Fibroblast of villous mesenchyme (primary cell): ENCODE data around the gene ZNF276. TPM values are rescaled to one million over a fixed set of nuclear protein-coding genes. Genes with fewer than 3 reads are reported as not detected.

ENCODE experiments used
- DNase-seq: peaks from one replicate; pipeline ENCODE4 v3.0.0-alpha.2; 2010; ENCODE audit warnings: low read depth
- H3K4me3 ChIP-seq: 2 replicates; pipeline ENCODE4 v1.5.1; 2011; ENCODE audit warnings: low read depth, mild to moderate bottlenecking, low read length
- total RNA-seq: library from RNA; depleted of rRNA; stranded (reverse); fragments of >200 nt; gene quantifications from 2 replicates; pipeline ENCODE4 v1.2.3, GENCODE V29; 2012
- TF ChIP-seq, protein P1 (sequence below): IDR thresholded peaks from 2 replicates; pipeline ENCODE4 v1.5.1; 2012; ENCODE audit warnings: low read depth, mild to moderate bottlenecking, low read length; ENCODE audit not compliant: insufficient read depth

The ZNF276 gene
- total RNA-seq, 1 donor: 15.1 TPM

DNA sequence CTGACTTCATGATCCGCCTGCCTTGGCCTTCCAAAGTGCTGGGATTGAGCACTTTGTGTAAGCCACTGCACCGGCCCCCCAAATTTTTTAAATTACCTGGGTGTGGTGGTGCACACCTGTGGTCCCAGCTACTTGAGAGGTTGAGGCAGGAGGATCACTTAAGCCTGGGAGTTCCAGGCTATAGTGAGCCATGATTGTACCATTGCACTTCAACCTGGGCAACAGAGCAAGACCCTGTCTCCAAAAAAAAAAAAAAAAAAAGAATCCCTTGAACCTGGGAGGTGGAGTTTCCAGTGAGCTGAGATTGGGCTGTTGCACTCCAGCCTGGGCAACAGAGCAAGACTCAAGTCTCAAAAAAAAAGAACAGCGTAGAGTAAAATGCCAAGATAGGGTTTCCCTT lies 15.2 kb downstream of the ZNF276 start:
- TF ChIP-seq, protein P1, sequence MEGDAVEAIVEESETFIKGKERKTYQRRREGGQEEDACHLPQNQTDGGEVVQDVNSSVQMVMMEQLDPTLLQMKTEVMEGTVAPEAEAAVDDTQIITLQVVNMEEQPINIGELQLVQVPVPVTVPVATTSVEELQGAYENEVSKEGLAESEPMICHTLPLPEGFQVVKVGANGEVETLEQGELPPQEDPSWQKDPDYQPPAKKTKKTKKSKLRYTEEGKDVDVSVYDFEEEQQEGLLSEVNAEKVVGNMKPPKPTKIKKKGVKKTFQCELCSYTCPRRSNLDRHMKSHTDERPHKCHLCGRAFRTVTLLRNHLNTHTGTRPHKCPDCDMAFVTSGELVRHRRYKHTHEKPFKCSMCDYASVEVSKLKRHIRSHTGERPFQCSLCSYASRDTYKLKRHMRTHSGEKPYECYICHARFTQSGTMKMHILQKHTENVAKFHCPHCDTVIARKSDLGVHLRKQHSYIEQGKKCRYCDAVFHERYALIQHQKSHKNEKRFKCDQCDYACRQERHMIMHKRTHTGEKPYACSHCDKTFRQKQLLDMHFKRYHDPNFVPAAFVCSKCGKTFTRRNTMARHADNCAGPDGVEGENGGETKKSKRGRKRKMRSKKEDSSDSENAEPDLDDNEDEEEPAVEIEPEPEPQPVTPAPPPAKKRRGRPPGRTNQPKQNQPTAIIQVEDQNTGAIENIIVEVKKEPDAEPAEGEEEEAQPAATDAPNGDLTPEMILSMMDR: no peak
- no peak for DNase-seq

DNA sequence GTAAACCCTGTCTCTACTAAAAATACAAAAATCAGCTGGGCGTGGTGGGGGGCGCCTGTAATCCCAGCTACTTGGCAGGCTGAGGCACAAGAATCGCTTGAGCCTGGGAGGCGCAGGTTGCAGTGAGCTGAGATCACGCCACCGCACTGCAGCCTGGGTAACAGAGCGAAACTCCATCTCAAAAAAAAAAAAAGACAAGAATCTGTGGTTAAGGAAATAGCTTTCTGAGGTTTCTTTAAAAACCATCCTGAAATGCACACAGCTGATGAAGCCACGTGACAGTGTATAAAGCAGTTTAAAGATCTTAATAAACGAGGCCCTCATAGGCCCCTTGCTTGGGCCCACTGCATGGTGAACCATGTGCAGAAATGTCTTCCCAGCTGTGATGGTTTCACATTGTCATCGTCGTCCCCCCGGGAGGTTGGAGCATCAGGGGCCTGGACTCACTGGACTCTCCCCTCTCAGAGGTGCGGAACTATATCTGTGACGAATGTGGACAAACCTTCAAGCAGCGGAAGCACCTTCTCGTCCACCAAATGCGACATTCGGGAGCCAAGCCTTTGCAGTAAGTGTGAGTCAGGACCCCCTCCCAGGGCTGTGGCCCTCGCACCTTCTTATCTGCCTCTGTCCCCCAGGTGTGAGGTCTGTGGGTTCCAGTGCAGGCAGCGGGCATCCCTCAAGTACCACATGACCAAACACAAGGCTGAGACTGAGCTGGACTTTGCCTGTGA lies 16.2 kb downstream of the ZNF276 start:
- H3K4me3 ChIP-seq: no peak overlapping the region
- no peak for DNase-seq
- TF ChIP-seq, protein P1: no peak

More for the DNA sequence above, 15.2 kb downstream of the ZNF276 start:
- no peak overlapping the region for H3K4me3 ChIP-seq

DNA sequence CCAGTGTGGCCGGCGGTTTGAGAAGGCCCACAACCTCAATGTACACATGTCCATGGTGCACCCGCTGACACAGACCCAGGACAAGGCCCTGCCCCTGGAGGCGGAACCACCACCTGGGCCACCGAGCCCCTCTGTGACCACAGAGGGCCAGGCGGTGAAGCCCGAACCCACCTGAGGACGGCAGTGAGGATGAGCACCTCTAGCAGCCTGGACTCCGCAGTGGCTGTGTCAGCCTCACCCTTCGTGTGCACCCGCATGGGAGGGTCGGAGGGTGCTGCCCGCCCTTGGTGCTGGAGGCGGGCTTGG lies 16.7 kb downstream of the ZNF276 start:
- DNase-seq: no peak
- TF ChIP-seq, protein P1: no peak
- H3K4me3 ChIP-seq: no peak overlapping the region

DNA sequence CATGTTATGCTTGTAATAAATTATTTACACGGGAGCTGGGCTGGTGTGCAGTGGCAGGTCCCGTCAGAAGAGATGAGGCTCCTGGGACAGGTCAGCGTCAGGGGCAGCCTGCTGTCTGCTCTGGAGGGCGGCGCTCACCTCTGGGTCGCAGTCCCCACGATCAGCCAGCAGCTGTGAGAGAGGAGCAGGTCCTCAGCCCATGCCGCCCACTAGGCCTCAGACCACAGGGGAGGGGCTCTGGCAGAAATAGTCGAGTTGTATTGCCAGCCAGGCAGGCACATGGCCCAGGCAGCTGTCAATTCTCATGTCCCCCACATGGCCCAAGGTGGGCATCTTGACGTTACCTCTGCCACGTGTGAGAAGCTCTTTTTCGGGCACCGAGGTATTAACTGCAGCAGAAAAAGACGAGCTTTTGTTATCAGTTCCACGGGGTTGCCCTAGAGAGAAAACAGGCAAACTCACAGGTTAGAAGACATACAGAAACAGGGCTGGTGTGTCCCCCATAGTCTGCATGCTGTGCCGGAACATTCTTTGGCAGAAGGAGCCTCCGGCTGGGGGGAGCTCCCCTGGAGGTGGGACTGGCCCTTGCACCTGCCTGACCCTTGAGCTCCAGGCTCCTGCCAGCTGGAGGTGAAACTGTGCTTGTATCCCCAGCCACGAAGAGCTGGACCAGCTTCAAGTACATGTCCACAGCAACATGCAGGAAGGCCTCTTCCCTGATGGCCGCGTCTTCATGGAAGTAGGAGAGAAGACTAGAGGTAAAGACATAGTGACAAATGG lies 17.4 kb downstream of the ZNF276 start:
- TF ChIP-seq, protein P1: no peak
- H3K4me3 ChIP-seq: no peak overlapping the region
- no peak for DNase-seq

DNA sequence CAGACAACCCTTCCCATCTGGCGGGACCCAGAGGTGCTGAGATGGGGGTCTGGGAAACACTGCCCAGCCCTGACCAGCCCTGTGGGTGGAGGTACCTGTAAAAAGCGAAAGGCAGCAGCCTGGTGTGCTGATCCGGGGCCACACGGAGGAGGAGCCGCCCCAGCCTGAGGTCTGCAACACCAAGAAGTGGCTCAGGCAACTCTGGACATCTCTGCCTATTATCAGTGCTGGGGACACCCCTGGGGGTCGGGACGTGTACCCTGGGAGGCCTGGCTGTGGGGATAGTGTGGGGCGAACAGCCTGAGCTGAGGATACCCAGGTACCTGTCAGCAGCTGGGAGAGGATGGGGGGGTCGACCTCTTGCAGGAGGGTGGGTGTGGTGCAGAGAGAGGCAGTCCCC lies 18.0 kb downstream of the ZNF276 start:
- TF ChIP-seq, protein P1: no peak
- no peak for DNase-seq
- H3K4me3 ChIP-seq: no peak overlapping the region

DNA sequence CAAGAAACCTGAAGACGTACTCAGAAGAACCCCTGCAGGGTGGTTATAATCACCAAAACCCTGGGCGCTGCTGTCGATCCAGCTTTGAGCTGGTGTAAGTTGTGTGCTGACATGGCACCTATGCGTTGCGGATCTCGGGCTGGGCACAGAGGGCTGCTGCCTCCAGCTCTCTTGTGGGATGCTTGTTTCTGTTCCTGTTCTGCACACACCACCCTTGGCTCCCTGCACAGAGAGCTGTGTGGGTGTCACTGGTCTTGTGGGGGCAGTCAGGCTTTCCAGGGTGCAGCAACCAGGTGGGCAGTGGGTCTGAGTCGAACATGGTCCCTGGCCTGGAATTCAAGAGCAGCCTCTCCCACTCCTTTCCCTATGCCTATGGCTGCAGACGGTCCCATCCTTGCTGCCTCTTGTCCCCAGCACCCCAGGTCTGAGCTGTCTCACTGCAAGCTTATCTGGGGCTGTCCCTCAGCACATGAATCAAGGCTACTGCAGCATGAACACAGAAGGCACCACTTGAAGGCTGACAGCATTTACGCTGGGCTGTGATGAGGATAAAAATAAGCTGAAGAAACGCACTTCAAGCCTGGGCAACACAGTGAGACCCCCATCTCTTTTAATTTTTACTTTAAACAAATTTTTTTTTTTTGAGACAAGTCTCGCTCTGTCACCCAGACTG lies 20.1 kb downstream of the ZNF276 start:
- no peak for DNase-seq
- TF ChIP-seq, protein P1: no peak
- no peak overlapping the region for H3K4me3 ChIP-seq
